ENCODE data around the gene IFNG.

Gene IFNG

DNA sequence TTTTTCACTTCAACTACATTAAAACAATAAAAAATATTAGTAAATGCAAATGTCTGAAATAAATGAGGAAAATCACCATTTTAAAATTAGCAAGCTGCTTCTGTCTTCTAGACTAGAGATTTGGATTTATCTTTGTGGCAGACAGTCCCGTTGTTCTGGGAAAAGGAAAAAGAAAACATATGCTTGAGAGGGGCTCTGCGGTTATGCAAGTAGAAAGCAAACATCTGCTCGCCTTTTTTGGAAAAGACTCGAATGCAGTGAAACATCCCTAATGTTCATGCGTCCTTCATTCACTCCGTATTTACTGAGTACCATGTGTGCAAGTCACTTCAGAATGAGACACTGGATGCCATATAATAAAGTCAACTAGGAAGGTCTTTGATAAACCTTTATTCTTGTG lies 44.9 kb downstream of the IFNG start:
- TF ChIP-seq, protein P1, sequence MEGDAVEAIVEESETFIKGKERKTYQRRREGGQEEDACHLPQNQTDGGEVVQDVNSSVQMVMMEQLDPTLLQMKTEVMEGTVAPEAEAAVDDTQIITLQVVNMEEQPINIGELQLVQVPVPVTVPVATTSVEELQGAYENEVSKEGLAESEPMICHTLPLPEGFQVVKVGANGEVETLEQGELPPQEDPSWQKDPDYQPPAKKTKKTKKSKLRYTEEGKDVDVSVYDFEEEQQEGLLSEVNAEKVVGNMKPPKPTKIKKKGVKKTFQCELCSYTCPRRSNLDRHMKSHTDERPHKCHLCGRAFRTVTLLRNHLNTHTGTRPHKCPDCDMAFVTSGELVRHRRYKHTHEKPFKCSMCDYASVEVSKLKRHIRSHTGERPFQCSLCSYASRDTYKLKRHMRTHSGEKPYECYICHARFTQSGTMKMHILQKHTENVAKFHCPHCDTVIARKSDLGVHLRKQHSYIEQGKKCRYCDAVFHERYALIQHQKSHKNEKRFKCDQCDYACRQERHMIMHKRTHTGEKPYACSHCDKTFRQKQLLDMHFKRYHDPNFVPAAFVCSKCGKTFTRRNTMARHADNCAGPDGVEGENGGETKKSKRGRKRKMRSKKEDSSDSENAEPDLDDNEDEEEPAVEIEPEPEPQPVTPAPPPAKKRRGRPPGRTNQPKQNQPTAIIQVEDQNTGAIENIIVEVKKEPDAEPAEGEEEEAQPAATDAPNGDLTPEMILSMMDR (IDR thresholded peaks at IDR 0.05; ENCODE audit: low read depth, low read length, missing control alignments) = no peak
- in situ Hi-C loops (cut with HindIII; ENCODE audit: low sequenced_read_pairs) = no loop called here
- DNase-seq (ENCODE audit: low read depth) = no peak

DNA sequence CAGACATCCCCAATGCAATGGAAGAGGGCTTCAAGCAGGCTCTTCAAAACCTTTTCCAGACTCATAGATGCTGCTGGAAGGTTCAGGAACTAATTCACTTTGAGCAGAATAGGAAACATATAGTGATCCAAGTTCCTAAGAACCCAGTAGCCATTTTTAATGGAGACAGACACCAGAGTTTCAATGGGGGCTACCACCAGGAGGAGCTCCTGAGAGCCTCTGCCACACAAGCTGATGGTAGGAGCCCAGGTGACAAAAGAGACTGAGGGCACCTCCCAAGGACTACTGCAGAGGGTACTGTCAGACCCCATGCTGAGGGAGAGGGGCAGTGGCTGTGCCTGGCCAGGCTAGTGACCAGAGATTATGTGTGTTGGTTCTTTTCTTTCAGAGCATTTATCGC lies 45.9 kb downstream of the IFNG start:
- TF ChIP-seq, protein P1 (IDR thresholded peaks at IDR 0.05; ENCODE audit: low read depth, low read length, missing control alignments) = peak; percentile 15
- H3K4me3 ChIP-seq (ENCODE audit: low read depth, low read length) = no peak overlapping the region
- in situ Hi-C loops (cut with HindIII; ENCODE audit: low sequenced_read_pairs) = no loop called here
- no peak for DNase-seq (ENCODE audit: low read depth)

More for the DNA sequence above, 44.9 kb downstream of the IFNG start:
- H3K4me3 ChIP-seq (ENCODE audit: low read depth, low read length) = no peak overlapping the region

DNA sequence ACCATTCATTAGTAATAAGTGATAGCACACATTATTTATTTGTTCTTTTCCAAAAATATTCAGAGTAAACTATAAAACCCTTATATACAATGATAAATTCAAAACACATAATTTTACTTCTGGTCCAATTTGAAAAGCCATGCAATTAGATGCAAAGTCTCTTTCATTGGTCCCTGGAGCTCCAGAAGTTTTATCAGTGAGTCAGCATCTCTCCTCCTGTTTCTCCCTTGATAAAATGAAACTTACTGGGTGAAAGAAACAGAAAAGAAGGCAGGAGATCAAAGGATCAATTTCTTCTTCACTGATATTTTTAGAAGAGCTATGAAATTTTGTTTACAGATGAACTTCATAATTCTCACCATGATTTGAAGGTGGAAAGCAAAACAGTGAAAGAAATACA lies 47.5 kb downstream of the IFNG start:
- in situ Hi-C loops (cut with HindIII; ENCODE audit: low sequenced_read_pairs) = no loop called here
- no peak for DNase-seq (ENCODE audit: low read depth)
- H3K4me3 ChIP-seq (ENCODE audit: low read depth, low read length) = no peak overlapping the region
- TF ChIP-seq, protein P1 (IDR thresholded peaks at IDR 0.05; ENCODE audit: low read depth, low read length, missing control alignments) = no peak

DNA sequence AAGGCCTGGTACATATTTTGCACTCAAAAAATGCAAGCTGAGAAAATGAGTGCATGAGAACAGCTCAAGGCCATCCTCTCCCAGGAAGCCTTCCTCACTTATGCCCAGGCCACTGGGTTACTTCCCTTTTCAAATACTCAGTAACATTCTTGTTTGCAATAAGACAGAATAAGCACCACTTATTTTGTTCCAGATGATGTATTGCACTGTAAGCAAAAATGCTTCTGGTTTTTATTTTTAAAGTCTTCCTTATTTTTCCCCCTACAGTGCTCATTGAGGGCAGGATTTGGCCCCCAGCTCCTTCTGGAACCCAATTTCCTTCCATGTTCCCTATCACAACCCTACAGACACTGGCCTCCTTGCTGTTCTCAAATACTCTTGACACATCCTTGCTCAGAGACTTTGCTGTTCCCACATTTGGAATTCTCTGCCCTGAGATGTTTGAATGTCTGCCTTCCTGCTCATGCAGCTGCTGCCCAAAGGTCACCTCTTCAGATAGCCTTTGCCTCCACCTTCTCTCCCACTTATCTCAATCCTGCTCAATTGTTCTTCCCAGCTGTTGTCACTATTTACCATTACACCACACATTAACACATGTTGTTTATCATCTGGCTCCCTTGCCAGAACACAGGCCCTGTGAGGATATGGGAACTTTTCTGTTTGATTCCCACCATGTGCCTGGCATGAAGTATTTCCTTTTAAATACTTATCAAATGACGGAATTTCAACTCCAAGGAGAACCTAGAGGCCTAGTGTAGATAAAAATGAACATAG lies 49.9 kb downstream of the IFNG start:
- TF ChIP-seq, protein P1 (IDR thresholded peaks at IDR 0.05; ENCODE audit: low read depth, low read length, missing control alignments) = no peak
- DNase-seq (ENCODE audit: low read depth) = no peak

DNA sequence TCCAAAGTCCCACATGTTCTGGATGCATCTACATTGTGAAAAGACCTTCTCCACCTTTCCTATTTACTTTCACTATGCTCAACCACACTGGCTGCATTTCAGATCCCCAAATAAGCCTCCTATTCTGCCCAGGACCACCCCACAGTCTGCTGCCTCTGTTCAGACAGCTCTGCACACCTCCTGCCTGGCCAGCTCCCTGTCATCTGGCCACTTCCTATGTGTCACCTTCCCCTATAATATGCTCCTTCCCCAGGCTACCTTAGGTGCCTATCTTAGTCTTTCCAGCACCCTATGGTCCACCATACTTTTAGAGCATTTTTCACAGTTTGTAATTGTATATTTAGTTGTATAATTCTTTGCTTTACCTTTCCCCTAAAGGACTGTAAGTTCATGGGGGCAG lies 50.5 kb downstream of the IFNG start:
- TF ChIP-seq, protein P1 (IDR thresholded peaks at IDR 0.05; ENCODE audit: low read depth, low read length, missing control alignments) = no peak
- no peak for DNase-seq (ENCODE audit: low read depth)
- H3K4me3 ChIP-seq (ENCODE audit: low read depth, low read length) = no peak overlapping the region
- in situ Hi-C loops (cut with HindIII; ENCODE audit: low sequenced_read_pairs) = no loop called here

More for the DNA sequence above, 49.9 kb downstream of the IFNG start:
- in situ Hi-C loops (cut with HindIII; ENCODE audit: low sequenced_read_pairs) = no loop called here
- H3K4me3 ChIP-seq (ENCODE audit: low read depth, low read length) = no peak overlapping the region

DNA sequence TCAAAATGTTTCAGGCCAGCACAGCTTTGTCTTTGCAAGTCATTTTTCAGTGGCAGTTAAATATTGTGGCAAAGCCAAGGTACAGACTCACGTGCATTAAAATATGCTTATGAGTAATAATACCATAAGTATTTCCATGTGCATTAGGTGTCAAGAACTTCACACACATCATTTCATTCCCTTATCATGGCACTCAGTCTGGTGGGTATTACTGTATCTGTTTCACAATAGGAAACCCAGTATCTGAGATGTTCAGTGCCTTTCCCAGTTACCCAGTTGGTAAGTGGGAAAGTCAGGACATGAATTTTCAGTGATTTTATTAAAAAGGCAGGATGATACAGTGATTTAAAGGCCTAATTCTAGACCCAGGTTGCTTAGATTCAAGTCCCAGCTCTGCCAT lies 52.9 kb downstream of the IFNG start:
- TF ChIP-seq, protein P1 (IDR thresholded peaks at IDR 0.05; ENCODE audit: low read depth, low read length, missing control alignments) = no peak
- DNase-seq (ENCODE audit: low read depth) = no peak
- in situ Hi-C loops (cut with HindIII; ENCODE audit: low sequenced_read_pairs) = no loop called here
- no peak overlapping the region for H3K4me3 ChIP-seq (ENCODE audit: low read depth, low read length)

All from astrocyte of the cerebellum (primary cell).